Cardiac muscle cell (in vitro differentiated cells and primary cell): Measurements from ENCODE around the gene PAPOLB. TPM values are rescaled to one million over a fixed set of nuclear protein-coding genes. Genes with fewer than 3 reads are reported as not detected.
A peak's percentile ranks its signal among the peaks of the same experiment; 100 is the strongest.

Experiments used
- DNase-seq, 2 donors: peaks; one replicate each; pipeline versions ENCODE4 v3.0.0 to v3.0.0-alpha.2; 2010 to 2017; ENCODE audit warnings: low read depth in 1 of 2, low spot score in 1 of 2
- H3K27ac ChIP-seq: fragments of 200-600 bp; sonication (generic); 2 replicates; pipeline ENCODE4 v1.5.1; 2016
- H3K27me3 ChIP-seq: fragments of 200-600 bp; sonication (generic); 2 replicates; pipeline ENCODE4 v1.6.0; 2016; ENCODE audit warnings: control low read depth
- H3K36me3 ChIP-seq: fragments of 200-600 bp; sonication (generic); 2 replicates; pipeline ENCODE4 v1.5.1; 2016; ENCODE audit warnings: control low read depth
- H3K4me1 ChIP-seq: fragments of 200-600 bp; sonication (generic); 2 replicates; pipeline ENCODE4 v1.8.1; 2017; ENCODE audit warnings: low read depth, mild to moderate bottlenecking, mixed run types
- H3K4me3 ChIP-seq: fragments of 200-600 bp; sonication (generic); 2 replicates; pipeline ENCODE4 v1.5.1; 2016; ENCODE audit warnings: mild to moderate bottlenecking
- H3K9me3 ChIP-seq: fragments of 200-600 bp; sonication (generic); 2 replicates; pipeline ENCODE4 v1.5.1; 2017; ENCODE audit warnings: low read depth, mild to moderate bottlenecking, control low read depth
- polyA plus RNA-seq: library from polyadenylated mRNA; unstranded; fragments of >200 nt; fragmentation: Nextera tagmentation; extraction: Ambion mirVana; gene quantifications from 2 replicates; pipeline ENCODE4 v1.2.1, GENCODE V29; 2016
- total RNA-seq: library from RNA; depleted of rRNA; stranded (reverse); fragments of >200 nt; gene quantifications from 2 replicates; pipeline ENCODE4 v1.2.3, GENCODE V29; 2016
- TF ChIP-seq, protein P1 (sequence below): IDR thresholded peaks from 2 replicates; pipeline ENCODE4 v1.5.1; 2012; ENCODE audit warnings: low read depth, mild to moderate bottlenecking, low read length

Gene PAPOLB
- total RNA-seq (0.28 and 0.39 TPM in 2 replicates), polyA plus RNA-seq (not detected in 2 replicates)

- peak in 1 of 2 donors; percentile 30 for DNase-seq
- Histone ChIP-seq H3K36me3 (no peaks in the 10 kb centered on the region), H3K27ac (no peak within 1 kb of the TSS), H3K4me3 (no peak within 1 kb of the TSS), H3K4me1 (no peaks in the 10 kb centered on the region), H3K27me3 (no peaks in the 10 kb centered on the region), H3K9me3 (no peaks in the 10 kb centered on the region)
- TF ChIP-seq, protein P1, sequence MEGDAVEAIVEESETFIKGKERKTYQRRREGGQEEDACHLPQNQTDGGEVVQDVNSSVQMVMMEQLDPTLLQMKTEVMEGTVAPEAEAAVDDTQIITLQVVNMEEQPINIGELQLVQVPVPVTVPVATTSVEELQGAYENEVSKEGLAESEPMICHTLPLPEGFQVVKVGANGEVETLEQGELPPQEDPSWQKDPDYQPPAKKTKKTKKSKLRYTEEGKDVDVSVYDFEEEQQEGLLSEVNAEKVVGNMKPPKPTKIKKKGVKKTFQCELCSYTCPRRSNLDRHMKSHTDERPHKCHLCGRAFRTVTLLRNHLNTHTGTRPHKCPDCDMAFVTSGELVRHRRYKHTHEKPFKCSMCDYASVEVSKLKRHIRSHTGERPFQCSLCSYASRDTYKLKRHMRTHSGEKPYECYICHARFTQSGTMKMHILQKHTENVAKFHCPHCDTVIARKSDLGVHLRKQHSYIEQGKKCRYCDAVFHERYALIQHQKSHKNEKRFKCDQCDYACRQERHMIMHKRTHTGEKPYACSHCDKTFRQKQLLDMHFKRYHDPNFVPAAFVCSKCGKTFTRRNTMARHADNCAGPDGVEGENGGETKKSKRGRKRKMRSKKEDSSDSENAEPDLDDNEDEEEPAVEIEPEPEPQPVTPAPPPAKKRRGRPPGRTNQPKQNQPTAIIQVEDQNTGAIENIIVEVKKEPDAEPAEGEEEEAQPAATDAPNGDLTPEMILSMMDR = no peak
Measured at GRCh38 chr7:4861673-4862072, at the start of gene PAPOLB. TSS of gene PAPOLB (minus strand) at chr7:4862030. CDS start at chr7:4861810, 220 bp downstream.

- Histone ChIP-seq H3K4me3 (no peak overlapping the region), H3K27ac (no peak overlapping the region), H3K36me3 (no peaks in the 10 kb centered on the region), H3K9me3 (no peaks in the 10 kb centered on the region), H3K4me1 (no peaks in the 10 kb centered on the region), H3K27me3 (no peaks in the 10 kb centered on the region)
- TF ChIP-seq, protein P1 = no peak
- no peak for DNase-seq
Measured at GRCh38 chr7:4911111-4911828, 49.4 kb upstream of the PAPOLB start.

DNA sequence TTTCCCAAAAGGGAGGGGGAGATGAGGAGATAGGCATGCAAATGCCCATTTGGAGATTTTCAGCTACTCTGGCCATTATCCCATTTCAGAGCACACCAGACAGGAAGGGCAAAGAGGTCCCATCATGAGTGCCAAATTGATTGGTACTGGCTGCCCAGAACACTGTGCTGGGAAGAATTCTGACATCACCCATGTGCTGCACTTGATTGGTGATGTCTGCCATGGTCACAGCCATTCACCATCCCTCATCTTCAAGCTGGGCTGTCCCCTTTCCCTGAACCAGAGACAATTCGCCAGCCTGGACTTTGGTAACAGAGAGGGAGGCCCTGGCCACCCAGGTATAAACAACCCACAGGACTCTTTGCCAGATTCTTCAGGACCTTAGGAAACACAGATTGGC, 44.9 kb upstream of the PAPOLB start:
- H3K27ac ChIP-seq = no peak overlapping the region
- H3K36me3 ChIP-seq = no peaks in the 10 kb centered on the region
- H3K27me3 ChIP-seq = no peaks in the 10 kb centered on the region
- DNase-seq = peak in 1 of 2 donors; percentile 1
- TF ChIP-seq, protein P1 = no peak
- H3K9me3 ChIP-seq = no peaks in the 10 kb centered on the region
- no peaks in the 10 kb centered on the region for H3K4me1 ChIP-seq
- H3K4me3 ChIP-seq = no peak overlapping the region

GRCh38 chr7:4905171-4905570, 43.3 kb upstream of the PAPOLB start:
- no peaks in the 10 kb centered on the region for H3K36me3 ChIP-seq
- H3K4me1 ChIP-seq = no peaks in the 10 kb centered on the region
- no peaks in the 10 kb centered on the region for H3K27me3 ChIP-seq
- no peak overlapping the region for H3K27ac ChIP-seq
- no peaks in the 10 kb centered on the region for H3K9me3 ChIP-seq
- TF ChIP-seq, protein P1 = no peak
- no peak overlapping the region for H3K4me3 ChIP-seq
- no peak for DNase-seq

DNA sequence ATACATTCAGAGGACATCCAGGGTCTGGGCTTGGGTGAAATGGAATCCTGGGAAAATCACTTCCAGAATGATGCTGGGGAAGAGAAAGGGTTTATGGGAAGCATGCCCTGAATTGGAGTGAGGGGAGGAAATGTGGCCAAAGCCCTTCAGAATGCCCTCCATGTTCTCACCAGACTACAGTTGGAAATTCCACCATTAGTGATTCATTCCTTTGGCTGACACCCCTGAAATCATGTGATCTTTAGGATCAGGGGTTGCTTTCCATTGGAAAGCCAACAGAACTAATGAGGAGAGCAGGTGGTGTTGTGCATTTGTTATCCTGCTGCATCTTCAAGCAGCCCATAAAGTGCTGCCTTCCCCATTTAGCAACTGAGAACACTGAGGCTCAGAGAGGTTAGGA, 42.5 kb upstream of the PAPOLB start:
- Histone ChIP-seq H3K36me3 (no peaks in the 10 kb centered on the region), H3K27me3 (no peaks in the 10 kb centered on the region), H3K27ac (no peak overlapping the region), H3K4me3 (no peak overlapping the region), H3K4me1 (no peaks in the 10 kb centered on the region), H3K9me3 (no peaks in the 10 kb centered on the region)
- TF ChIP-seq, protein P1 = no peak
- no peak for DNase-seq
